Tibial nerve (tissue), 4 donors: ENCODE measurements around the gene PTPRT.

Experiments
- EP300 ChIP-seq, 2 donors: sonication (generic); formaldehyde crosslinking; IDR thresholded peaks; one replicate each; pipeline ENCODE4 v1.6.1; 2017; ENCODE audit warnings: antibody characterized with exemption in 2 of 2, mild to moderate bottlenecking in 1 of 2
- POLR2A ChIP-seq, 2 donors: fragments of 450-650 bp; IDR thresholded peaks; one replicate each; pipeline ENCODE4 v1.6.1; 2017; ENCODE audit warnings: antibody characterized with exemption in 2 of 2, mild to moderate bottlenecking in 2 of 2, moderate library complexity in 2 of 2
- TF ChIP-seq, protein P1 (sequence below), 5 experiments: fragments of 200-600 bp in 3 of 5; fragments of 450-650 bp in 2 of 5; sonication (generic) in 3 of 5; IDR thresholded peaks; one replicate each; pipeline ENCODE4 v1.5.1; 2016 to 2019; ENCODE audit warnings: antibody characterized with exemption in 5 of 5, mild to moderate bottlenecking in 3 of 5, moderate library complexity in 2 of 5

DNA sequence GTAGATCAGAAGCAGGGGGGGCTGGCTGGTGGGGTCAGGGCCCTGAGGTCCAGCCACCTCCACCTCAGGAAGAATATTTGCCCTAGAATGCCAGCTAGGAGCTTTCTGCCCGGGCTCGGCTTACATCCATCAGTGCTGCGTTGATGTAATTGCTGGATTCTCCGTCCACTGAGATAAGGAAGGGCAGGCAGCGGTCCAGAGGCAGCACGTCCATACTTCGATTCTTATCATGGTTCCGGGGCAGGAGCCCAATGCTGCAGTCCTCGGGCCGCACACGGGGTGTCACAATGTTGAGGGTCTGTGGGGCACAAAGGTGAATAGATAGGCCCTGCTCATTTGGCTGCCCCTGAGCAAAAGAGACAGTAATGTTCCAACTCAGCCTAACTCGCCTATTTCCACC lies 1087.7 kb downstream of the PTPRT start:
- no peak for TF ChIP-seq EP300 (IDR thresholded peaks at IDR 0.05)
- TF ChIP-seq, protein P1, sequence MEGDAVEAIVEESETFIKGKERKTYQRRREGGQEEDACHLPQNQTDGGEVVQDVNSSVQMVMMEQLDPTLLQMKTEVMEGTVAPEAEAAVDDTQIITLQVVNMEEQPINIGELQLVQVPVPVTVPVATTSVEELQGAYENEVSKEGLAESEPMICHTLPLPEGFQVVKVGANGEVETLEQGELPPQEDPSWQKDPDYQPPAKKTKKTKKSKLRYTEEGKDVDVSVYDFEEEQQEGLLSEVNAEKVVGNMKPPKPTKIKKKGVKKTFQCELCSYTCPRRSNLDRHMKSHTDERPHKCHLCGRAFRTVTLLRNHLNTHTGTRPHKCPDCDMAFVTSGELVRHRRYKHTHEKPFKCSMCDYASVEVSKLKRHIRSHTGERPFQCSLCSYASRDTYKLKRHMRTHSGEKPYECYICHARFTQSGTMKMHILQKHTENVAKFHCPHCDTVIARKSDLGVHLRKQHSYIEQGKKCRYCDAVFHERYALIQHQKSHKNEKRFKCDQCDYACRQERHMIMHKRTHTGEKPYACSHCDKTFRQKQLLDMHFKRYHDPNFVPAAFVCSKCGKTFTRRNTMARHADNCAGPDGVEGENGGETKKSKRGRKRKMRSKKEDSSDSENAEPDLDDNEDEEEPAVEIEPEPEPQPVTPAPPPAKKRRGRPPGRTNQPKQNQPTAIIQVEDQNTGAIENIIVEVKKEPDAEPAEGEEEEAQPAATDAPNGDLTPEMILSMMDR (IDR thresholded peaks at IDR 0.05), result no peak
- no peak for TF ChIP-seq POLR2A (IDR thresholded peaks at IDR 0.05)
